Measurements from ENCODE around the gene ZNF525. TPM values are rescaled to one million over a fixed set of nuclear protein-coding genes. Genes with fewer than 3 reads are reported as not detected.
A peak's percentile ranks its signal among the peaks of the same experiment; 100 is the strongest.
"Not testable (repeated sequence)": the region's sequence is repeated elsewhere in the genome, so short reads cannot be mapped to it uniquely, and the experiment has no call there.

The ZNF525 gene
- total RNA-seq, 1 donor from 2014 or later = 5.8 TPM

DNA sequence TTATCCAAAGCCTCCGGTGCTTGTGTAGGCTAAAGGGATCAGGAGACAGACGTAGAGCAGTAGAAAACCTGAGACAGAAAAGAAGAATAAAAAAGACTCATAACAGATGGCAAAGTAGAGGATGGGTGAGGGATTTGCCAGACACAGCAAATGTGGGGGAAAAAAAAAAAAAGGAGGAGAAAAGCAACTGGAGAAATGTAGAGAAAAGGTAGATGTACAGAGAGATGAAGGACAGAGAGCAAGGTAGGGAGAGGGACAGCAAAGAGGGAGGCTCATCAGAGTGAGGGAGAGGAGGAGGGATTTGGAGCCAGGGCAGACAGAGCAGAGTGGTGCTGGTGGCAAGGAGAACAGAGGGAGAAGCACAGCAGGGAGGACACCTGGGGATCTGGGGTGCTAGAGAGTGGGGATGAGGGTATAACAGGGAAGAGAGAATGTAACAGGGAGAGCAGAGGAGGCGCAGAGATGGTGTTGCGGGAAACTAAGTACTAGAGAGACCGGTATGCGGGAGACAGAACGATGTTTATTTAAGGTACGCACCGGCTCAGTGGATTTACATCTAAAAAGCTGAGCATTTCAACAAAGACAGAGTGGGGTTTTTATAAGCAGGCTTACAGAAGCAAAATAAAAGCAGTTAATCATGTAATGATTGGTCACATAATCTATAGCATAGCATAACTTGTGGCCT lies 30.5 kb downstream of the ZNF525 start:
- not testable (repeated sequence) for DNase-seq (ENCODE audit: low read depth in 2 of 2)

DNA sequence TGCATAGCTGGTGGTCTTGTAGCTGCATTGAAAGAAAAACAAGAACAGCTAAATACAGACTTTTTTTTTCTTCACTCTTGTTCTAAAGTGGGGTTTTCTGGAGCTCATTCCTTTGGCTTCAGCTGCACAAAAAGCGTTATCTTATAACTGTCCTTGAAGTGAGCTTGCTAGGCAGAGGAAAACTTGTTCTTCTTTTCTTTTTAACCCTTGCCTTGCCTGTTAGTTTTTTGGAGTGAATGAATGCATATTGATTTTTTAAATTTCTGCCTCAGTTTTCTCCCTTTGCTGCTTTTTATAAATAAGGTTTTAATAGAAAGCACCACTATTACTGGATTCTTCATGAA lies 31.0 kb downstream of the ZNF525 start:
- DNase-seq (ENCODE audit: low read depth in 2 of 2) = no peak

DNA sequence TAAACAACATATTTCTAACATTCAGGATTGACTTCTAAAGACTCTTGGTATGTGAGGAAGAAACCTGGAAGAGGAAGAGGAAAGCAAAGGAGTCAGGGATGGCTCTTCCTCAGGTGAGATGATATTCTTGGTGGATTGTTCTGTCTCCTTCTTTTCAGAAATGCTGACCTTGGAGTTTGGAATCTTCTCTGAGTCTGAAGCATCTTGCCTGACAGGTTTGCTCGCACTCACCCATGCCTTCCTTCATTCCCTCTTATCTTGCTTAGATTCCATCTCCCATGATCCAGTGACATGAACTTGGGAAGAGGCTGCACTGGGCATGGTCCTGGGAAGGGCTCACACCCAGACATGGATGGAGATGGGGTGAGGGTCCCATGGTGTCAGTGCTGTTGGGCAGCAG lies 32.4 kb downstream of the ZNF525 start:
- not testable (repeated sequence) for DNase-seq (ENCODE audit: low read depth in 2 of 2)

DNA sequence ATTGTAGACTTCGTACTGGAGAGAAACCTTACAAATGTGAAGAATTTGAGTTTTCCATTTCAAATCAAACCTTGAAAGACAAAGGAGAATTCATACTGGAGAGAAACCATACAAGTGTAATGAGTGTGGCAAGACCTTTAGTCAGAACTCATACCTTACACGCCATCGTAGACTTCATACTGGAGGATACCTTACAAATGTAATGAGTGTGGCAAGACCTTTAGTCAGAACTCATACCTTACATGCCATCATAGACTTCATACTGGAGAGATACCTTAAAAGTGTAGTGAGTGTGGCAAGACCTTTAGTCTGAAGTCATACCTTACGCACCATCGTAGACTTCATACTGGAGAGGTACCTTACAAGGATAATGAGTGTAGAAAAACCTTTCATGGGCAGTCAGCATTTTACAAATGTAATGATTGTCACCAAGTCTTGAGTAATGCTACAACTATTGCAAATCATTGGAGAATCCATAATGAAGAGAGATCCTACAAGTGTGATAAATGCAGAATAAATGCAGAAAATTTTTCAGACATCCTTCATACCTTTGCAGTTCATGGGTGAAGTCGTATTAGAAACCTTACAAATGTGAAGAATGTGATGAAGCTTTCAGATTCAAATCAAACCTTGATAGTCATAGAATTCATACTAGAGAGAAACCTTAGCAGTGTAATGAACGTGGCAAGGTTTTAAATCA lies 44.1 kb downstream of the ZNF525 start:
- DNase-seq (ENCODE audit: low read depth in 2 of 2) = no peak

DNA sequence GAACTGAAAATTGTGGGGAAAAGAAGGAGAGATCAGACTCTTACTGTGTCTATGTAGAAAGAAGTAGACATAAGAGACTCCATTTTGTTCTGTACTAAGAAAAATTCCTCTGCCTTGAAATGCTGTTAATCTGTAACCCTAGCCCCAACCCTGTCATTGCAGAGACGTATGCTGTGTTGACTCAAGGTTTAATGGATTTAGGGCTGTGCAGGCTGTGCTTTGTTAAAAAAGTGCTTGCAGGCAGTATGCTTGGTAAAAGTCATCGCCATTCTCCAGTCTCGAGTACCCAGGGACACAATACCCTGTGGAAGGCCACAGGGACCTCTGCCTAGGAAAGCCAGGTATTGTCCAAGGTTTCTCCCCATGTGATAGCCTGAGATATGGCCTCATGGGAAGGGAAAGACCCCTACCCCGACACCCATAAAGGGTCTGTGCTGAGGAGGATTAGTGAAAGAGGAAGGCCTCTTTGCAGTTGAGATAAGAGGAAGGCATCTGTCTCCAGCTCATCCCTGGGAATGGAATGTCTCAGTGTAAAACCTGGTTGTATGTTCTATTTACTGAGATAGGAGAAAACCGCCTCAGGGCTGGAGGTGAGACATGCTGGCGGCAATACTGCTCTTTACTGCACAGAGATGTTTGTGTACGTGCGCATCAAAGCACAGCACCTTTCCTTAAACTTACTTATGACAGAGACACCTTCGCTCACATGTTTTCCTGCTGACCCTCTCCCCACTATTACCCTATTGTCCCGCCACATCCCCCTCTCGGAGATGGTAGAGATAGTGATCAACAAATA lies 55.2 kb downstream of the ZNF525 start:
- not testable (repeated sequence) for DNase-seq (ENCODE audit: low read depth in 2 of 2)

DNA sequence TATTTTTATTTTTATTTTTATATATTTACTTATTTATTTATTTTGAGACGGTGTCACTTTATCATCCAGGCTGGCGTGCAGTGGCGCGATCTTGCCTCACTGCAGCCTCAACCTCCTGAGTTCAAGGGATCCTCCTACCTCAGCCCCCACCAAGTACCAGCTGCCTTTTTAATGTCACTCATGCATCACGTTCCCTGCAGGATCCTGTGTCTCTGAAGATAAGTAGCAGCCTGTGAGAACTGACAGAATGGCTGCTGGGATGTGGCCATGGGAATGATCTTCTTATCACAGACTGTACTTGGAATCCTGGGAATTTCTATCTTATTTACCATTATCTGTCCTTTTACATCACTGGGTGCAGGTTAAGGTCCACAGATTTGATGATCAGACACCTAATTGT lies 57.0 kb downstream of the ZNF525 start:
- DNase-seq (ENCODE audit: low read depth in 2 of 2) = no peak

DNA sequence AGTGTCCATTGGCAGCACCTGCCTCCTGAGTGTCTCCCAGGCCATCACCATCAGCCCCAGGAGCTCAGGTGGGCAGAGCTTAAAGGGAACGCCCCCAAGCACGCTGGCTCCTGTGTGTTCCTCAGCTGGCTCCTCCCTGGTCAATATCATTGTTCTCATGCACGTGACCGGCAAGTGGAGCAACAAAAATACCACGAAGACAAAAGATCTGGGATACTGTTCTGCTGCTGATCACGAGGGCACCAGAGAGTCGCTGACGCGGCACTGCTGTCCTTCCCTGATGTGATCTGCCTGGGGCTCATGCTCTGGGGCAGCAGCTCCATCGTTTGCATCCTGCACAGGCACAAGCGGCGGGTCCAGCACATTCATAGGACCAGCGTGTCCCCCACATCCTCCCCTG lies 57.6 kb downstream of the ZNF525 start:
- peak; percentile 25 to 27 for DNase-seq (ENCODE audit: low read depth in 2 of 2)

DNA sequence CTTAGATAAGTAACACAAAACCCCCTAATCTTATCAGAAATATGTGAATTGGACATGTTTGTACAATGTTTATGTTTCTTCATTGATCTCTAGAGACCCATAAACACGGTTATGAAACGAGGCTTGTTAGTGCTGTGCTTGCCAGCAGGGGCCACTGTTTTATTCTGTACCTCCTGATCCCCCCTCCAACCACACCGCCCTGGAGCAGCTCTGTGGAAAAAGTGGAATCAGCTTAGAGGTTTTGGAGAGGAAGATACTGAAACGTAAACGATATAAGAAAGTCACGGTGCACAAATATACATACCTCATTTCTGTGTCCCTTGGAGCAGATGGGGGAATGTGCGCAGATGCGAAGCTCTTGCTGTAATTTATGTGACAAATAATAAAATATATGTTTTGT lies 58.2 kb downstream of the ZNF525 start:
- DNase-seq (ENCODE audit: low read depth in 2 of 2) = peak; percentile 12 to 22

DNA sequence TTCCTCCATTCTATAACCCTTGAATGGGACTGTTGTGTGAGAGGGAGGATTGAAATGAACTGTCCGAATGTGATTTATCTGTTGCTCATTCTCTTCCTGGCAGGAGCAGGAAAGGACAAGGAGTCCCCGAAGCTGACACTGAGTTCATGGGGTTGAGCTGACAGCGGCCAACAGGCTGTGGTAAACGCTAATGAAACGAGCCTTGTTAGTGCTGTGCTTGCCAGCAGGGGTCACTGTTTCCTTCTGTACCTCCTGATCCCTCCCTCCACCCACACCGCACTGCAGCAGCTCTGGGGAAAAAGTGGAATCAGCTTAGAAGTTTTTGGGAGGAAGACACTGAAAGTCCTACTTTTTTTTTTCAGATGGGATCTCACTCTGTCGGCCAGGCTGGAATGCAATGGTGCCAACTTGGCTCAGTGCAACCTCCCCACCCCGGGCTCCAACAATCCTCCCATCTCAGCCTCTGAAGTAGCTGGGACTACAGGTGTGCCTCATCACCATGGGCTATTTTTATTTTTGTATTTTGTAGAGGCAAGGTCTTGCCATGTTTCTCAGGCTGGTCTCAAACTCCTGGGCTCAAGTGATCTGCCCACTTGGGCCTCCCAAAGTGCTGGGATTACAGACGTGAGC lies 59.6 kb downstream of the ZNF525 start:
- peak; percentile 71 to 79 for DNase-seq (ENCODE audit: low read depth in 2 of 2)

DNA sequence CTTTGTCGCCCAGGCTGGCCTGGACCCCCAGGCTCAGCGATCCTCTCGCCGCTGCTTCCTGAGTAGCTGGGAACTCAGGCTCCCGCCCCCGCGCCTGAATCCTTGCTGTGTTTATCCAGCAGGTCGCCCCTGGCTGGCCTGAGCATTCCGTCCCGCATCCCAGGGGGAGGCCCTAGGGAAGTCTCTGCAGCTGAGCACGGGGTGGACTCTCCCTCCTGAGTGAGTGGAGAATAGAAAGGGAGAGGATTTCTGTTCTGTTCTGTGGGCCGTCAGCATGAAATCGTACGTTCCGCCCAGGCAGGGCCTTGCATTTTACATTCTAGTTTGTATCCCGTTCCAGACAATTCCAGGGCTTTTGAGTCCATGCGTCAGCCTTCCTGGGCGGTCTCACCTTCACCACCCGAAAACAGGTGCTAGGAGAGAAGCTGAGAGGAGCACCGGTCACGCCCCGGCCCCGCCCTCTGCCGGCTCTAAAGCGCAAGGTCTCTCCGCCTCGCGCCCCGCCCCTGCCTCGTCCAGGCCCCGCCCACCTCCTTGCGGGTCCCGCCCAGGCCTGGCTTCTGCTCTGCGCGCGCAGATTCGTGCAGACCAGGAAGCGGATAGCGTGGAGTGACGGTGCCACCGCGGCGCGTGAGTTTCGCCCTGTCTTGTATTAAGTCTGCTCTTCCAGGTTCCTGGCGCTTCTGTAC lies 66.0 kb downstream of the ZNF525 start, which contains the start of gene ZNF761:
Gene ZNF761 (plus strand): TSS at position 586 of the 689 bp plus-strand sequence. CDS start 15,285 bp downstream, outside the sequence.
- DNase-seq (ENCODE audit: low read depth in 2 of 2) = peak; percentile 74 to 95

DNA sequence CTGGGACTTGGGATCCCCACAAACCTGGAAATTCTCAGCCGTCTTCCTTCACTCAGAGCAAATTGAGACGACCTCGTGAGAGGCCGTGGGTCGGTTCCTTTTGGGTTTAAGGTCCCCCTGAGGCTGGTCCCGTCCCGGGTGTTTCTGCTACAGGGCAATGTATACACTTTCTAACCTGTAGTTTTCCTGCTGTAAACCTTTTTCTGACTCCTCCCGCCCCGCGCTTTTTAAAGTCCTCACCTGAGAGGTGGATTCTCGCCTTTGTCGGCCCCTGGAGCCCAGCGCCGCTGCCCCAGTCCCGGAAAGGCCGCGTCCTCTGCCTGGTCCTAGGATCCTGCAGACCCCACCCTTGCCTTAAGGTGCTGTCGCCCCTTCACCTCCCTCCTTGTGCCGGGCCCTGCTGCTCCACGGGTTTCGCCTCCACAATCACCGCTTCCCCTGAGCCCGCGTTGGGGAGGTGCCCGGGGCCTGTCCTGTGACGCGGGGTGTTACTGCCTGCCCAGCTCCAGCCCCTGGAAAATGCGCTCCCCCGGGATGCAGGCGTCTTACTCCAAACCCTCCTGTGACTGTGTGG lies 66.7 kb downstream of the ZNF525 start:
- DNase-seq (ENCODE audit: low read depth in 2 of 2) = peak in 1 of 2 donors; percentile 36

Other genes starting within 250 kb of the ZNF525 start
- 1.2 and 1.8 TPM in 2 replicates for gene ZNF415, start 232.8 kb upstream of the ZNF525 start, total RNA-seq
- gene ZNF347, start 206.7 kb upstream of the ZNF525 start, total RNA-seq = 4.0 and 4.9 TPM in 2 replicates
- gene ZNF665, start 172.3 kb upstream of the ZNF525 start, total RNA-seq = 1.6 and 1.9 TPM in 2 replicates
- gene ZNF677, start 110.8 kb upstream of the ZNF525 start, total RNA-seq = 10.3 and 12.6 TPM in 2 replicates
- not detected in 2 replicates for gene VN1R2, start 107.4 kb upstream of the ZNF525 start, total RNA-seq
- gene VN1R4, start 98.0 kb upstream of the ZNF525 start, total RNA-seq = not detected in 2 replicates
- 5.6 and 6.1 TPM in 2 replicates for gene ZNF845, start 32.0 kb upstream of the ZNF525 start, total RNA-seq
- gene ZNF765, start 29.4 kb downstream of the ZNF525 start, total RNA-seq = 10.0 and 13.4 TPM in 2 replicates
- gene ZNF761, start 66.3 kb downstream of the ZNF525 start, total RNA-seq = 5.3 and 9.9 TPM in 2 replicates
- gene ZNF813, start 102.0 kb downstream of the ZNF525 start, total RNA-seq = 2.7 and 6.2 TPM in 2 replicates
- gene ZNF331, start 172.4 kb downstream of the ZNF525 start, total RNA-seq = 4.2 and 7.2 TPM in 2 replicates

Measured in dermis microvascular lymphatic vessel endothelial cell (primary cell).